GM06990 (cell line): Measurements from ENCODE around the gene NR3C1.

ENCODE experiments used
- DNase-seq: peaks from one replicate; pipeline ENCODE4 v3.0.0-alpha.2; 2011; ENCODE audit not compliant: insufficient read length; ENCODE audit errors: extremely low read depth
- H3K27me3 ChIP-seq: replicated peaks from 2 replicates; pipeline ENCODE4 v1.6.0; 2011; ENCODE audit warnings: low read length; ENCODE audit not compliant: control insufficient read depth, insufficient read depth
- H3K36me3 ChIP-seq: 2 replicates; pipeline ENCODE4 v1.5.1; 2011; ENCODE audit warnings: low read length; ENCODE audit not compliant: control insufficient read depth, insufficient read depth
- H3K4me3 ChIP-seq: replicated peaks from 2 replicates; pipeline ENCODE4 v1.5.1; 2011; ENCODE audit warnings: low read depth, mild to moderate bottlenecking, control low read depth, low read length
- TF ChIP-seq, protein P1 (sequence below): IDR thresholded peaks from 2 replicates; pipeline ENCODE4 v1.5.1; 2011; ENCODE audit warnings: low read length, control low read depth, mild to moderate bottlenecking, inconsistent platforms; ENCODE audit not compliant: insufficient read depth, poor library complexity, severe bottlenecking

The NR3C1 gene

DNA sequence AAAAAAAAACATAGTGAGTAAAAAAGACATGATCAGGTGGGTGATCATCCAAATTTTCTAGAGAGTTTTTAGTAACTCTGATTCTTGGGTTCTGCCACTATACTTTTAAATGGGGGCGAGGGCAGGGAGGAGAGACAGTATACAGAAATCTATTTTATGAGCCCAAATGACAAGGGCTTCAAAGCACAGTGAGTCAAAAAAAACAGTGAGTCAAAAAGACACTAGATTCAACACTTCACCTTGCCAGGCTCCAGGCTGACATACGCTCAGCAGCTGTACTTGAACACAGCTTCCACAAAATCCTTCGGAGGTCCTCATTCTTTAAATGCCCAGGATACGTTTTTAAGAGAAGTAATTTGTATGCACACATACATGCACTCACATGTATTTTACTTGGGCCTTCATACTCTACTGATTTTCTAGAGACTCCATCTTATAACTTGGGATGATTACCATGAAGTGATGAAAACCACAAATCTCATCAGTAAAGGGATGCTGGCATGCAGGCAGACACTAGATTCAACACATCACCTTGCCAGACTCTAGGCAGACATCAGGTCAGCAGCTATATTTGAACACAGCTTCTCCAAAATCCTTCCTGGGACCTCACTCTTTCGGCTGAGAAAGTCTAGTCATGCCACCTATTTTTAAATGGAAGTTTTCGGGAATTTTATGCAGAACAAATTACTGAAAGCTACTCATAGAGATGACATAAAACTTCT, 28.8 kb downstream of the NR3C1 start:
- Histone ChIP-seq H3K4me3 (no peak overlapping the region), H3K36me3 (peaks cover 2% of the 10 kb centered on the region), H3K27me3 (no peaks in the 10 kb centered on the region)
- TF ChIP-seq, protein P1, sequence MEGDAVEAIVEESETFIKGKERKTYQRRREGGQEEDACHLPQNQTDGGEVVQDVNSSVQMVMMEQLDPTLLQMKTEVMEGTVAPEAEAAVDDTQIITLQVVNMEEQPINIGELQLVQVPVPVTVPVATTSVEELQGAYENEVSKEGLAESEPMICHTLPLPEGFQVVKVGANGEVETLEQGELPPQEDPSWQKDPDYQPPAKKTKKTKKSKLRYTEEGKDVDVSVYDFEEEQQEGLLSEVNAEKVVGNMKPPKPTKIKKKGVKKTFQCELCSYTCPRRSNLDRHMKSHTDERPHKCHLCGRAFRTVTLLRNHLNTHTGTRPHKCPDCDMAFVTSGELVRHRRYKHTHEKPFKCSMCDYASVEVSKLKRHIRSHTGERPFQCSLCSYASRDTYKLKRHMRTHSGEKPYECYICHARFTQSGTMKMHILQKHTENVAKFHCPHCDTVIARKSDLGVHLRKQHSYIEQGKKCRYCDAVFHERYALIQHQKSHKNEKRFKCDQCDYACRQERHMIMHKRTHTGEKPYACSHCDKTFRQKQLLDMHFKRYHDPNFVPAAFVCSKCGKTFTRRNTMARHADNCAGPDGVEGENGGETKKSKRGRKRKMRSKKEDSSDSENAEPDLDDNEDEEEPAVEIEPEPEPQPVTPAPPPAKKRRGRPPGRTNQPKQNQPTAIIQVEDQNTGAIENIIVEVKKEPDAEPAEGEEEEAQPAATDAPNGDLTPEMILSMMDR = no peak
- no peak for DNase-seq

- H3K36me3 ChIP-seq = peaks cover 2% of the 10 kb centered on the region
- DNase-seq = no peak
- TF ChIP-seq, protein P1 = no peak
Measured at GRCh38 chr5:143373076-143373475, 30.4 kb downstream of the NR3C1 start.

DNA sequence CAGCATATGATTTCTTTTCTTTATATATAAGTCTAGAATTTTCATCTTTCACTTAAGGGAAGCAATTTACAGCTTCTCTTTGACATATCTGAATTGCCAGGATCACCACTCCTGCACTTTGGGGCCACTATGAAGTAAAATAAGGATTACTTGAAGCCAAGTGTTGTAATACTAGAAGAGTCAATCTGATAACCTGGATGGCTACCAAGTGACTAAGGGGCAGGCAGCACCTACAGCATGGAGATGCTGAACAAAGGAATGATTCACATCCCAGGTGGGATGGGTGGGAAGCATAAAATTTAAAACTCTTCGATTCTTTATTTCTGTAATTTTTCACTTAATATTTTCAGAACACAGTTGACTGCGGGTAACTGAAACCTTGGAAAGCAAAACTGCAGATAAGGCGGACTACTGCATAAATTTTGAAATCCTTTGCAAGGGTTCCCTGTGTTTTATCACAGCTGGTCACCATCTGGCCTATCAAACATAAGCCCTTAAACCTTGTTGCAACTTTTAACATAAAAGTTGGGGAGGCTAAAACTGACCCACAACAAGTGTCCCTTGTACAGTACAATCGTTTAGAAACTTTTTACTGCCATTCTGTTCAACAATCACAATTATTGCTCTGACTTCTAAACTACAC, 31.2 kb downstream of the NR3C1 start:
- Histone ChIP-seq H3K4me3 (no peak overlapping the region), H3K36me3 (peaks cover 2% of the 10 kb centered on the region; the same call in 1 of the 2 replicates), H3K27me3 (no peaks in the 10 kb centered on the region)
- TF ChIP-seq, protein P1 = no peak
- no peak for DNase-seq

More at GRCh38 chr5:143373076-143373475, 30.4 kb downstream of the NR3C1 start:
- Histone ChIP-seq H3K27me3 (no peaks in the 10 kb centered on the region), H3K4me3 (no peak overlapping the region)

DNA sequence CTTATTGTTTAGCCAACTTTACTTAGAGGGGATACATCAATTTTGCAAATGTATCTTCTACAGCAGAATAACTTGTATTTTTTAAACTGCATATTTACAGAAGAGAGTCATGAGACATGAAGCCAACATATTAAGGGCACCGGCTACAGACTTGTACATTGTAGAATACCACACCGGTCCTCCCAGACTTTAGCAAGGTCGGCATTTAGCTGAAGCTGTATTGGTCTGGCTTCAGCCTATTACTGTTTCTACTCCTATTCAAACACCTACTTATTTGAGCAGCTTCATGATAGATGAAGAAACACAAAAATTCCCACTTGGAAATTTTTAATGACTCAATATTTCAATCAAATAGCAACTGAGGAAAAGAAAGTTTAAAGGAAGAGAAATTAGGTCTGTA, 33.0 kb downstream of the NR3C1 start:
- Histone ChIP-seq H3K4me3 (no peak overlapping the region), H3K36me3 (no peaks in the 10 kb centered on the region; the same call in 1 of the 2 replicates), H3K27me3 (no peaks in the 10 kb centered on the region)
- DNase-seq = no peak
- TF ChIP-seq, protein P1 = no peak

DNA sequence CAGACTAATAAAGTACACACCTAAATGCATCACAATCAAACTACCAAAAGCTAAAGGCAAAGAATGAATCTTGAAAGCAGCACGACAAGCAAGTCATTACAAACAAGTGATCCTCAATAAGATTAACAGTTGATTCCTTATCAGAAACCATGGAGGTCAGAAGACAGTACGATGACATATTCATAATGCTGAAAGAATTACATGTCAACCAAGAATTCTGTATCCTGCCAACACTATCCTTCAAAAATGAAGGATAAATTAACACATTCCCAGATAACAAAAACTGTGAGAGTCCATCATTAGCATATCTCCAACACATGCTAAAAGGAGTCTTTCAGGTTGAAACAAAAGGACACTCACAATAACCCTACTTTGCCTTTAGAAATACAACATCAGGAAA, 39.4 kb downstream of the NR3C1 start:
- Histone ChIP-seq H3K36me3 (no peaks in the 10 kb centered on the region), H3K27me3 (no peaks in the 10 kb centered on the region), H3K4me3 (no peak overlapping the region)
- DNase-seq = no peak
- TF ChIP-seq, protein P1 = no peak
